Tibial nerve (tissue), 4 donors: ENCODE results near the gene AP2A2.

ENCODE experiments used
- CTCF ChIP-seq, 5 experiments: fragments of 200-600 bp in 3 of 5; fragments of 450-650 bp in 2 of 5; sonication (generic) in 3 of 5; IDR thresholded peaks; one replicate each; pipeline ENCODE4 v1.5.1; 2016 to 2019; ENCODE audit warnings: antibody characterized with exemption in 5 of 5, mild to moderate bottlenecking in 3 of 5, moderate library complexity in 2 of 5
- EP300 ChIP-seq, 2 donors: sonication (generic); formaldehyde crosslinking; IDR thresholded peaks; one replicate each; pipeline ENCODE4 v1.6.1; 2017; ENCODE audit warnings: antibody characterized with exemption in 2 of 2, mild to moderate bottlenecking in 1 of 2
- POLR2A ChIP-seq, 2 donors: fragments of 450-650 bp; IDR thresholded peaks; one replicate each; pipeline ENCODE4 v1.6.1; 2017; ENCODE audit warnings: antibody characterized with exemption in 2 of 2, mild to moderate bottlenecking in 2 of 2, moderate library complexity in 2 of 2

- TF ChIP-seq CTCF (IDR thresholded peaks at IDR 0.05) (no peak), POLR2A (IDR thresholded peaks at IDR 0.05) (no peak), EP300 (IDR thresholded peaks at IDR 0.05) (no peak)
Measured at GRCh38 chr11:899724-900123, 25.9 kb upstream of the AP2A2 start.
